LNCAP (cell line): ENCODE data around the gene CCSER2.

Experiments
- CTCF ChIP-seq: fragments of 450-650 bp; IDR thresholded peaks from 2 replicates; pipeline ENCODE4 v1.5.1; 2017; ENCODE audit warnings: mild to moderate bottlenecking

CCSER2 gene

DNA sequence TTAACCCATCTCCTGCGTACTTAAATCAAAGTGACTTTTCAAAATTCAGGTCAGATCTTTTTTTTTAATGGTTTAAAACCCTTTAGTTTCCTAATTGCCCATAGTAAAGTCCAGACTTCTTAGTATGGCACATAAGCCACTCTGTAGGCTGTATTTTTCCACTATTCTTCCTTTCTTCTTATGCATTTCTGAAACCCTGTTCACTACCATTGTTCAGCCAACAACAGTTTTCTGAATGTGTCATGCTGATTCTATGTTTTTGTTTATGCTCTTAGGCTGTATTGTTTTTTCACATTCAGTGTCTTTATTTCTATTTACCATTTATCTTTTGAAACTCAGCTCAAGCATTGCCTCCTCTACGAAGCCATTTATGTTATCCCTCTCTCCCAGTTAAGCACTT, 26.7 kb downstream of the CCSER2 start:
- no peak for TF ChIP-seq CTCF

DNA sequence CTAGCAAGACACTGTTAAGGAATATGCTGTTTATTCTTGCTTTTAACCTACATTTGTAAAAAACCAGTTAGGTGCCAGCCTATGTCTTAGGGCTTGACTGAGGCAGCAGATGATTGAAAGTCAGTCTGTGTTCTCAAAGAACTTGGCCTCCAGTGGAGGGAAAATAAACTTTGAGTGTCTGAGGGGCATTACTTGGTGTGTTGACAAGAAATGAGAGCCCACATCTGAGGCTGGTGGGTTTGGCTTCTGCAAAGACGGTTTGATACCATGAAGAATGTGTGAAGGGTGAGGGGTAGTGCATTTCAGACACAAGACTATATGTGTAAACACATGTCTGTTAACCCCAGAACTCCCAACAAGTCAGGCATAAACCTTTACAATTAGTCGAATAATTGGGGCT, 28.5 kb downstream of the CCSER2 start:
- TF ChIP-seq CTCF = no peak

- no peak for TF ChIP-seq CTCF
Measured at GRCh38 chr10:84358743-84359142, 30.4 kb downstream of the CCSER2 start.

- TF ChIP-seq CTCF = no peak
Measured at GRCh38 chr10:84360637-84361365, 32.4 kb downstream of the CCSER2 start.

DNA sequence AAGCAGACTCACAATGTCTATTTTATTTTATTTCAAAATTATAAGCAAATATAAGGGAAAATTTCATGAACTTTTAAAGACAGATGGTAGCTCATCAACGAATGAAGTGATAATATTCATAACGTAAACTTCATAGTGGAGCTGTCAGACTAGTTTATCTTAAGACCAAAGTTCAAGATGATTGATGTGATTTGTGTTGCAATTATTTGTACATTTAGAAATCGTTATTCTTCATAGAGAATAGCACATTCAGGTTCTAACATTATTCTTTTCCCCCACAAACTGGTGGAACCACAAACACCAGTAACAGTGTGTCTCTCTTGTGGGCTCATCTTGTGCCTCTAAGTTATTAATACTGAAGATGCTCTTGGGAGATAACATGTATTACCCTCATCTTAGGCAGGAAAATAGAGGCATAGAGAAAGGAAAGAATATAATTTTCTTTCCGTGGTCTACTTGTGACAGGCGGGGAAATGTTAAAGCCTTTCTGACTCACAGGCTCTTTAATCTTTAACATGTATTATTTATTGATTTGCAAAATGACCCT, 37.0 kb downstream of the CCSER2 start:
- TF ChIP-seq CTCF = no peak

DNA sequence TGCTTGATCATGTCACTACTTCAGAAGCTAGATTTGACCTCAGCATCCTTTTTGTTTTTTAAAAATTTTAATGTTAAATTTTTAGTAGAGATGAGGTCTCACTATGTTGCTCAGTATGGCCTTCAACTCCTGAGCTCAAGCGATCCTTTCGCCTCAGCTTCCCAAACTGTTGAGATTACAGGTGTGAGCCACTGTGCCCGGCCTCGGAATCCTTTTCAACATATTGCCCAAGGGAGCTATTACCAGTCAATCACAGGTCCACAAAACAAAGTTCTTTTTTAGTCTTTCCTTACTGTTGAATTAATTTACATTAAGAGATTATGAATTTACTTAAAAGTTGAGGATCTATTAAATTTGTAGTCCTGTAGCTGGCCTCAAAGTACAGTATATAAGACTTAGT, 37.7 kb downstream of the CCSER2 start:
- TF ChIP-seq CTCF = no peak

DNA sequence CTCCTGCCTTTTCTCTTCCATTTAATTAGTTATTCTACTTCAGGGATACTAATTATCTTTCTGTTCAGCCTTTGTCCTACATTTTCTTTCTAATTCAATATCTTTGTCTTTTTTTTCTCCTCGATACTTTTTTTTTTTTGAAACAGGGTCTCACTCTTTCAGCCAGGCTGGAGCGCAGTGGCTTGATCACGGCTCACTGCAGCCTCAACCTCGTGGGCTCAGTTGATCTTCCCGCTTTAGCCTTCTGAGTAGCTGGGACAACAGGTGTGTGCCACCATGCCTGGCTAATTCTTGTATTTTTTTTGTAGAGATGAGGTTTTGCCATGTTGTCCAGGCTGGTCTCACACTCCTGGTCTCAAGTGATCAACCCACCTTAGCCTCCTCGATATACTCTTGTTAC, 38.9 kb downstream of the CCSER2 start:
- no peak for TF ChIP-seq CTCF

DNA sequence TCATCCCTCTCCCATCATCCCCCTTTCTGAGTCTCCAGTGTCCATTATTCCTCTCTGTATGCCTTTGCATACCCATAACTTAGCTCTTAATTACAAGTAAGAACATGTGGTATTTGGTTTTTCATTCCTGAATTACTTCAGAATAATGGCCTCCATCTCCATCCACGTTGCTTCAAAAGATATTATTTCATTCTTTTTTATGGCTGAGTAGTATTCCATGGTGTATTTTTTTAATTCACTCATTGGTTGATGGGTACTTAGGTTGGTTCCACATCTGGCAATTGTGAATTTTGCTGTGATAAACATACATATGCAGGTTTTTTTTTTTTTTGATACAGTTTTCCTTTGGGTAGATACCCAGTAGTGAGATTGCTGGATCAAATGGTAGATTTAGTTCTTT, 40.4 kb downstream of the CCSER2 start:
- TF ChIP-seq CTCF = no peak
